ENCODE results near the gene BTF3.

Gene BTF3

DNA sequence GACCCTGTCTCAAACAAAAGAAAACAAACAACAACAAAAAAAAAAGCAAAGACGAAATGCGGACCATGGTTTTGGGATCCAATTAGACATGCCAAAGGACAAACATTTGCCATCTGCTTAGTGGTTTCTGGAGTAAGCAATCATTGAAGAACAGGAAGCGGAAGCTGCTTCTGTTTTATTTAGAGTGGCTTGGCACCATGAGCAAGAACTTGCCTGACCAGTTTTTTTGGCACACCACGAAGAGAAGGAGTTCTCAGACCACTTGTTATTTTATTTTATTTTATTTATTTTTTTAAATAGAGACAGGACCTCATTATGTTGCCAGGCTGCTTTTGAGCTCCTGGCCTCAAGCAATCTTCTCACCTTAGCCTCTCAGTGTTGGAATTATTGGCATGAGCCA, 17.0 kb downstream of the BTF3 start:
- H3K9ac ChIP-seq (ENCODE audit: low read depth in 1 of 2, low read length in 2 of 2) = no peak overlapping the region
- peaks cover 12 to 32% of the 10 kb centered on the region in 2 donors for H3K4me1 ChIP-seq (ENCODE audit: control insufficient read depth in 2 of 2, insufficient read depth in 2 of 2, low read length in 2 of 2)
- H3K27me3 ChIP-seq (ENCODE audit: control insufficient read depth in 2 of 2, insufficient read depth in 2 of 2, low read length in 2 of 2) = no peaks in the 10 kb centered on the region
- no peak overlapping the region for H3K4me3 ChIP-seq (ENCODE audit: low read length in 2 of 2)
- H3K36me3 ChIP-seq (ENCODE audit: control insufficient read depth in 2 of 2, insufficient read depth in 2 of 2, low read length in 2 of 2) = no peaks in the 10 kb centered on the region
- H3K9me3 ChIP-seq (ENCODE audit: control insufficient read depth in 2 of 2, low read length in 2 of 2) = no peaks in the 10 kb centered on the region
- peak overlapping the region; percentile 81 to 93 for H3K27ac ChIP-seq (ENCODE audit: low read depth in 2 of 2, low read length in 2 of 2)

DNA sequence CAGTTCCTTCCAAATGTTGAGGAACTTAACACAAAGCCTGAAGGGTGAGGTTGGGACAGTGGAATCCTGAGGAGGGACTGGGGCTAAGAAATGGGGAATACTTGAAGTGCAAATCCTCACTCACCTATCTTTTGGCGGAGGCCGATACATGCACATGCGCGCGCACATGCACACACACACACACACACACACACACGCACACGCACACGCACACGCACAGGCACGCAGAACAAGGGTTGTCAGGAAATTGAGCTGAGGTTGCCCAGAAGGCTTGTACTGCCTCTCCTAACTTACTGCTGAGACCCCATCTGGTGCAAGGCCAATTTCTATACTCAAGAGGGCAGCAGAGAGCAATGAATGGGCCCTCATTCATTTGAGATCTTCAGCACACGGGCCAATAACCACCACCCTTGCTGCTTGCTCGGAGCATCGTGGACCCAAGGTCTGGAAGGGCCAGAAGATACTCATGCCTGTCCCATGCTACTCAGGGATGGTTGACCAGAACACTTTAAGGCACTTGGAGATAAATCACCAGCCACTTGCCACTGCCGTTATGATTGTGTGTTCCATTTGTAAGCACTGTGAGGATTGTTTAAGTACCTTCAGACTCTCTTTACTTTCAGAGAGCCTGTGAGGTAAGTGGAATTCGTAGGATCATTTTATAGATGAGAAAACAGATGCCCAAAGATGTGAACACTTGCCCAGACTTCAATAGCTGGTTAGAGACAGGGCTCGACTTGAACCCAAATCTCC, 21.5 kb downstream of the BTF3 start:
- no peaks in the 10 kb centered on the region for H3K36me3 ChIP-seq (ENCODE audit: control insufficient read depth in 2 of 2, insufficient read depth in 2 of 2, low read length in 2 of 2)
- peak overlapping the region; percentile 27 to 44 for H3K4me3 ChIP-seq (ENCODE audit: low read length in 2 of 2)
- H3K9ac ChIP-seq (ENCODE audit: low read depth in 1 of 2, low read length in 2 of 2) = no peak overlapping the region
- H3K27ac ChIP-seq (ENCODE audit: low read depth in 2 of 2, low read length in 2 of 2) = no peak overlapping the region
- H3K4me1 ChIP-seq (ENCODE audit: control insufficient read depth in 2 of 2, insufficient read depth in 2 of 2, low read length in 2 of 2) = peaks cover 3 to 19% of the 10 kb centered on the region in 2 donors
- no peaks in the 10 kb centered on the region for H3K9me3 ChIP-seq (ENCODE audit: control insufficient read depth in 2 of 2, low read length in 2 of 2)
- H3K27me3 ChIP-seq (ENCODE audit: control insufficient read depth in 2 of 2, insufficient read depth in 2 of 2, low read length in 2 of 2) = no peaks in the 10 kb centered on the region

DNA sequence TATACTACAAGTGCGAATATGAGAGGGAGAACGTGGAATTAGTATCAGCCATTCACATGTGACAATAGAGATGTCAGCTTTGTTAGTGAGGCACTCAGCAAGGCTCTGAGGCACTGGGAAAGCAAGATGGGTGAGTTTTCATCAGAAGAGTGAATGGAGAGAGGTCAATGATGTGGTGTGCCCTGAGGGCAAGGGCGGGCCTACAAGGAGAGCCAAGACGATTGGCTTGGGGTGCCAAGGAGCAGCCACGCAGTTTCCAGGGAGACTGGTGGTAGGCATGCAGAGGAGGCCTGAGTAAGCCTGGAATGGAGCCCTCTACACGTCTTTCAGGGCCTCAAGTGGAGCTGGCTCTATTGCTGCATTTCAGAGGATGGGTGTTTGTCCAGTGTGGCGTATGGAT, 24.7 kb downstream of the BTF3 start:
- Histone ChIP-seq H3K36me3 (ENCODE audit: control insufficient read depth in 2 of 2, insufficient read depth in 2 of 2, low read length in 2 of 2) (no peaks in the 10 kb centered on the region), H3K9me3 (ENCODE audit: control insufficient read depth in 2 of 2, low read length in 2 of 2) (no peaks in the 10 kb centered on the region), H3K27ac (ENCODE audit: low read depth in 2 of 2, low read length in 2 of 2) (no peak overlapping the region), H3K27me3 (ENCODE audit: control insufficient read depth in 2 of 2, insufficient read depth in 2 of 2, low read length in 2 of 2) (no peaks in the 10 kb centered on the region), H3K4me3 (ENCODE audit: low read length in 2 of 2) (no peak overlapping the region), H3K4me1 (ENCODE audit: control insufficient read depth in 2 of 2, insufficient read depth in 2 of 2, low read length in 2 of 2) (peaks cover 0 to 6% of the 10 kb centered on the region in 2 donors), H3K9ac (ENCODE audit: low read depth in 1 of 2, low read length in 2 of 2) (no peak overlapping the region)

DNA sequence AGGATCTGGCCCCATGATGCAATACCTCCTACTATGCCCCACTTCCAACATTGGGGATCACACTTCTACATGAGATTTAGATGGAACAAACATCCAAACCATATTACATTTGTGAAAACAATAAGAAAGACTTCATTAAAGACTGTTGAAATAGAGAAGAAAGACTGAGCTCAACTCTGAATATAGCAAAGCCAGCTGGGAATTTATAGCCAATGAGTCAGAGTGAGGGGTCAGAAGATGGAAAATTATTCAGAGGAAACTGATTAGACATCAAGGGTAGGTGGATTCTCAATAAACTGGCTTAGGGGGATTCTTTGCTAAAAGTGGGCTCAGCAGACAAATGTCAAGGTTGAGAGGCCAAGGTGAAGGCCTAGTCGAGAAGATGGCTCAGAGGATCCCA, 25.6 kb downstream of the BTF3 start:
- Histone ChIP-seq H3K27me3 (ENCODE audit: control insufficient read depth in 2 of 2, insufficient read depth in 2 of 2, low read length in 2 of 2) (no peaks in the 10 kb centered on the region), H3K9me3 (ENCODE audit: control insufficient read depth in 2 of 2, low read length in 2 of 2) (no peaks in the 10 kb centered on the region), H3K4me1 (ENCODE audit: control insufficient read depth in 2 of 2, insufficient read depth in 2 of 2, low read length in 2 of 2) (peaks cover 0 to 6% of the 10 kb centered on the region in 2 donors), H3K27ac (ENCODE audit: low read depth in 2 of 2, low read length in 2 of 2) (no peak overlapping the region), H3K36me3 (ENCODE audit: control insufficient read depth in 2 of 2, insufficient read depth in 2 of 2, low read length in 2 of 2) (no peaks in the 10 kb centered on the region), H3K9ac (ENCODE audit: low read depth in 1 of 2, low read length in 2 of 2) (no peak overlapping the region), H3K4me3 (ENCODE audit: low read length in 2 of 2) (no peak overlapping the region)

DNA sequence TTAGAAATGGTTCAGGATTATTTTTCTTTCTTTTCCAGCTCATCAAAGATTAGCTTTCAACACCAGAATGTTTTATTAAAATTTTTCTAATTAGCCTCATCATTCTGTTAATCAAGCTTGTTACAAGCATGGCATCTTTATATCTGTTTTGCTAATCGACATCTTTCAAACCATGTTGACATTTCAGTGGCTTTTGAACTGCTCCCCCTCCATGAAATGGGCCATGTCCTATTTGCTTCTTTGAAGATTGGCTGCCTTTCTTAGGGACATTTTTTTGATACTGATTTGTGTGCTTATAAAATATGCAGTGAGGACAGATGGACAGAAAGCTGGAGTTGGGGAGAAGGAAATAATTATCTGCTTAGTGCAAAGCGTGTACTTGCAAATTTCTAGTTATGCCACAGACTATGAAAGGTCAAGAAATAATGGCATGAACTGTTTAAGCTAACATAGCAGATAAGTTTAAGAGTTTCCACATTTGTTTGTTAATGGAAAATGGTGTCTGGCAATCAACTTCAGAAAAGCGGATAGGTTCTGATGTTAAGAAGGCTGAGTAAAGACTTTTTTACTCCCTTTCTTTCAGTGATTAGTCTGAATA, 27.5 kb downstream of the BTF3 start:
- Histone ChIP-seq H3K9me3 (ENCODE audit: control insufficient read depth in 2 of 2, low read length in 2 of 2) (no peaks in the 10 kb centered on the region), H3K4me1 (ENCODE audit: control insufficient read depth in 2 of 2, insufficient read depth in 2 of 2, low read length in 2 of 2) (no peaks in the 10 kb centered on the region), H3K4me3 (ENCODE audit: low read length in 2 of 2) (no peak overlapping the region), H3K9ac (ENCODE audit: low read depth in 1 of 2, low read length in 2 of 2) (no peak overlapping the region), H3K27me3 (ENCODE audit: control insufficient read depth in 2 of 2, insufficient read depth in 2 of 2, low read length in 2 of 2) (no peaks in the 10 kb centered on the region), H3K27ac (ENCODE audit: low read depth in 2 of 2, low read length in 2 of 2) (no peak overlapping the region), H3K36me3 (ENCODE audit: control insufficient read depth in 2 of 2, insufficient read depth in 2 of 2, low read length in 2 of 2) (no peaks in the 10 kb centered on the region)

DNA sequence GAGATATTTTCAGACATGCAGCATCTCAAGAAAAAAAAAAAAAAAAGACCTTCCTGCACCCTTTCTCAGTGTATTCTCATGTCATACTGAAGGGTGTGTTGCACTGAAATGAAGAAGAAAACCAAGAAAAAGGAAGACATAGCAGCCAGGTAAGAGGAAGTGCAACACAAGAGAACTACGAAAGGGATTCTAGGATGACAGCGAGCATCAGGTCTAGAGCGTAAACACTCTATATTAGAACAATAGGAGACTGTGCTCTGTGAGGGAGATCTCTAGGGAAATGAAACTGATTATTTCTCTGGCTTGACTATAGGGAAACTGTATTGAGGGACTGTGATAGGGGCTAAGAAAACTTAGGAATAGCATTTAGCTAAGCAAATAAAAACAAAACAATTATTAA, 30.0 kb downstream of the BTF3 start:
- H3K27ac ChIP-seq (ENCODE audit: low read depth in 2 of 2, low read length in 2 of 2) = no peak overlapping the region
- no peaks in the 10 kb centered on the region for H3K36me3 ChIP-seq (ENCODE audit: control insufficient read depth in 2 of 2, insufficient read depth in 2 of 2, low read length in 2 of 2)
- H3K9ac ChIP-seq (ENCODE audit: low read depth in 1 of 2, low read length in 2 of 2) = no peak overlapping the region
- H3K27me3 ChIP-seq (ENCODE audit: control insufficient read depth in 2 of 2, insufficient read depth in 2 of 2, low read length in 2 of 2) = no peaks in the 10 kb centered on the region
- H3K9me3 ChIP-seq (ENCODE audit: control insufficient read depth in 2 of 2, low read length in 2 of 2) = no peaks in the 10 kb centered on the region
- no peak overlapping the region for H3K4me3 ChIP-seq (ENCODE audit: low read length in 2 of 2)
- H3K4me1 ChIP-seq (ENCODE audit: control insufficient read depth in 2 of 2, insufficient read depth in 2 of 2, low read length in 2 of 2) = no peaks in the 10 kb centered on the region

DNA sequence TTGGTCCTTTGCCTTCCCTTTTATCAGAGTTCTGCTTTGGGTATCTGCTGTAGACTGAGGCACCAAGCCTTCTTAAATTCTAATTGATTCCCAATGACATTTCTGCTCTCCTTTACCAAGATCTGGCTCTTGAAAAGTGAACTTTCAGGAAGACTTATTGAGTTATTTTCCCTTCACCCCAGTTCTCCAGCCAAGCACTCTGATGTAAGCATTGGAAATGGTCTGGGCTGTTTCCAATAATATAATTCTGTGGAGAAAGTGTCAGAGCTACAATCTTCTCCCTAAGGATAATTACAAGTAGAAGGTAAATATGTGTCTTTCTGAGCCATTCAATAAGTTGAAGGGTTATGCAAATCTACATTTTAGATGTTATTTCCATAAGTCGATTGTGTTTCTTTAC, 30.8 kb downstream of the BTF3 start:
- Histone ChIP-seq H3K9me3 (ENCODE audit: control insufficient read depth in 2 of 2, low read length in 2 of 2) (no peaks in the 10 kb centered on the region), H3K4me1 (ENCODE audit: control insufficient read depth in 2 of 2, insufficient read depth in 2 of 2, low read length in 2 of 2) (no peaks in the 10 kb centered on the region), H3K9ac (ENCODE audit: low read depth in 1 of 2, low read length in 2 of 2) (no peak overlapping the region), H3K27ac (ENCODE audit: low read depth in 2 of 2, low read length in 2 of 2) (no peak overlapping the region), H3K27me3 (ENCODE audit: control insufficient read depth in 2 of 2, insufficient read depth in 2 of 2, low read length in 2 of 2) (no peaks in the 10 kb centered on the region), H3K36me3 (ENCODE audit: control insufficient read depth in 2 of 2, insufficient read depth in 2 of 2, low read length in 2 of 2) (no peaks in the 10 kb centered on the region), H3K4me3 (ENCODE audit: low read length in 2 of 2) (no peak overlapping the region)

DNA sequence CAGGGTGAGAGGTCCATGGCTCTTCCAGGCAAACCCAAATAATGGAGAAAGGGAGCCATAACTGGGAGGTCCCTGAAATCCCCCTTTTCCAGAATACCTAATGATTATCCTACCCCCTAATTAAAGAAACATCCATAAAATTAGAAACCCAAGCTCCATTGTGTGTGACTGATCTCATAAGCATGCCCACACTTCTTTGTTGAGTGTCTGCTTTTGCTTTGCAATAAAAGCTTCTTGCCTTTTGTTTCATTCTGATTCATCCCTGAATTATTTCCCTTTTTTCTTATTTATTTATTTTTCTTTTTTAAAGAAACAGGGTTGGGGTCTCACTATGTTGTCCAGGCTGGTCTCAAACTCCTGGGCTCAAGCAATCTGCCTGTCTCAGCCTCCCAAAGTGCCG, 33.1 kb downstream of the BTF3 start:
- Histone ChIP-seq H3K27me3 (ENCODE audit: control insufficient read depth in 2 of 2, insufficient read depth in 2 of 2, low read length in 2 of 2) (no peaks in the 10 kb centered on the region), H3K4me3 (ENCODE audit: low read length in 2 of 2) (no peak overlapping the region), H3K36me3 (ENCODE audit: control insufficient read depth in 2 of 2, insufficient read depth in 2 of 2, low read length in 2 of 2) (no peaks in the 10 kb centered on the region), H3K4me1 (ENCODE audit: control insufficient read depth in 2 of 2, insufficient read depth in 2 of 2, low read length in 2 of 2) (no peaks in the 10 kb centered on the region), H3K27ac (ENCODE audit: low read depth in 2 of 2, low read length in 2 of 2) (no peak overlapping the region), H3K9me3 (ENCODE audit: control insufficient read depth in 2 of 2, low read length in 2 of 2) (no peaks in the 10 kb centered on the region), H3K9ac (ENCODE audit: low read depth in 1 of 2, low read length in 2 of 2) (no peak overlapping the region)

DNA sequence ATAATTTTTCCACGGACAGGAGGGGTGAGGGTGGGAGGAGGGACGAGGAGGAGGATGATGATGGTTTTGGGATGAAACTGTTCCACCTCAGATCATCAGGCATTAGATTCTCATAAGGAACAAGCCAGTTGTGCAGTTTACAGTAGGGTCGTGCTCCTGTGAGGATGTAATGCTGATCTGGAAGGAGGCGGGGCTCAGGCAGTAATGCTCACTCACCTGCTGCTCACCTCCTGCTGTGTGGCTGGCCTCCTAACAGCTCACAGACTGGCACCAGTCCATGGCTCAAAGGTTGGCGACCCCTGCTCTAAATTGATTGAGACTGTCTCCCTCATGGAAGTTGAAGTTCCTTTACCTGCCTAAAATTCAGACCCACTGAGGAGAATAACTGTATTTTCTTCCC, 34.0 kb downstream of the BTF3 start:
- Histone ChIP-seq H3K27me3 (ENCODE audit: control insufficient read depth in 2 of 2, insufficient read depth in 2 of 2, low read length in 2 of 2) (no peaks in the 10 kb centered on the region), H3K27ac (ENCODE audit: low read depth in 2 of 2, low read length in 2 of 2) (no peak overlapping the region)

DNA sequence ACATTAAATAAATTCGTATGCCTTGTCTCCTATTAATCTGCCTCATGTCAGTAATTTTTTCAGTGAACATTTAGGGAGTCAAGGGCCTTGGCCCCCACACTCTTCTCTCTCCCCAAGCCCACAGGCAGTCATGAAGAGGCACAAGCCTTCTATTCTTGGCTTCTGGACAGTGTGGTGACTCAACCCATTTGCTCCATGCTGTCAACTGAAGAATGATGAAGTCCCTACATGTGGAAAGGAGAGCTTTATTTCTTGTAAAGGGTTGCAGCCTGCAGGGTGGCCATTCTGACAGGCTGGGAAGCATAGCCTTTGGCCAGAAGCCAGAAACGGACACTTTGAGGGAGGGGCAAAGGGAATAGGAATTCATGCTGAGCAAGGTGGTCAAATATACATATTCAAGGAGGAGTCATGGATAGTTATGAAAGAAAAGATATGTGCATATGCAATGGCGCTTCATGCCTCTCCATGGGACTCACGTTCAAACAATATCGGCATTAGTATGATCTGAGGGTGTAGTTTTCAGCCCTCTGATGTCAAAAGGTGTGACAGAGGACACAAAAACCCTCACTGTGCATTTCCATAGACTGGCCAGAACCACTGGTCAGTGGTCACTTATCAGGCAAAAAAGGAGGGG, 35.9 kb downstream of the BTF3 start:
- no peaks in the 10 kb centered on the region for H3K27me3 ChIP-seq (ENCODE audit: control insufficient read depth in 2 of 2, insufficient read depth in 2 of 2, low read length in 2 of 2)
- no peak overlapping the region for H3K4me3 ChIP-seq (ENCODE audit: low read length in 2 of 2)
- no peak overlapping the region for H3K27ac ChIP-seq (ENCODE audit: low read depth in 2 of 2, low read length in 2 of 2)
- H3K9me3 ChIP-seq (ENCODE audit: control insufficient read depth in 2 of 2, low read length in 2 of 2) = no peaks in the 10 kb centered on the region
- no peak overlapping the region for H3K9ac ChIP-seq (ENCODE audit: low read depth in 1 of 2, low read length in 2 of 2)
- no peaks in the 10 kb centered on the region for H3K36me3 ChIP-seq (ENCODE audit: control insufficient read depth in 2 of 2, insufficient read depth in 2 of 2, low read length in 2 of 2)
- H3K4me1 ChIP-seq (ENCODE audit: control insufficient read depth in 2 of 2, insufficient read depth in 2 of 2, low read length in 2 of 2) = no peaks in the 10 kb centered on the region

More for the DNA sequence above, 34.0 kb downstream of the BTF3 start:
- H3K4me1 ChIP-seq (ENCODE audit: control insufficient read depth in 2 of 2, insufficient read depth in 2 of 2, low read length in 2 of 2) = no peaks in the 10 kb centered on the region
- H3K4me3 ChIP-seq (ENCODE audit: low read length in 2 of 2) = no peak overlapping the region
- no peak overlapping the region for H3K9ac ChIP-seq (ENCODE audit: low read depth in 1 of 2, low read length in 2 of 2)
- no peaks in the 10 kb centered on the region for H3K36me3 ChIP-seq (ENCODE audit: control insufficient read depth in 2 of 2, insufficient read depth in 2 of 2, low read length in 2 of 2)
- no peaks in the 10 kb centered on the region for H3K9me3 ChIP-seq (ENCODE audit: control insufficient read depth in 2 of 2, low read length in 2 of 2)
